ENCODE results near the gene SLC33A1. TPM values are rescaled to one million over a fixed set of nuclear protein-coding genes. Genes with fewer than 3 reads are reported as not detected.
"Not testable (repeated sequence)": the region's sequence is repeated elsewhere in the genome, so short reads cannot be mapped to it uniquely, and the experiment has no call there.

Gene SLC33A1
- total RNA-seq, 2 donors from 2014 or later = 29.4 to 30.9 TPM

DNA sequence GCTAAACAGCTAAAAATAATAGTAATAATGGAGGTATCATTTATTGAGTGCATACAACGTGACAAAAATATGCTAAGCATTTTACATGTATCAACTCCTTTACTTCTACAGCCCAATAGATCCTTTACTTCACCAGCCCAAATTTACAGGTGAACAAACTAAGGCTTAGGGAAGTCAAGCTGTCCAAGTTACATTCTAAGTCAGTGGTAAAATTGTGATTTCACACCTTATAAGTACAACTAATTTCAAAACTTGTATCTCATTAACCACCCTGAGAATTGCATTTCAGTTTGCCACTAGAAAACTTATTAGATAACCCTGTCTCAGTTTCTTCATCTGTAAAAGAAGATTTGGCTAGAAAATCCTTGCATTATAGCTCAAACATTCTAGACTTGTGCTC, 10.7 kb downstream of the SLC33A1 start:
- Histone ChIP-seq H3K27me3 (no peaks in the 10 kb centered on the region), H3K9ac (ENCODE audit: low read depth in 2 of 2, low read length in 2 of 2) (no peak overlapping the region), H3K9me3 (no peaks in the 10 kb centered on the region), H3K4me1 (peaks cover under 1% of the 10 kb centered on the region), H3K4me3 (no peak overlapping the region), H3K27ac (no peak overlapping the region), H3K36me3 (no peaks in the 10 kb centered on the region)
- TF ChIP-seq, protein P1, sequence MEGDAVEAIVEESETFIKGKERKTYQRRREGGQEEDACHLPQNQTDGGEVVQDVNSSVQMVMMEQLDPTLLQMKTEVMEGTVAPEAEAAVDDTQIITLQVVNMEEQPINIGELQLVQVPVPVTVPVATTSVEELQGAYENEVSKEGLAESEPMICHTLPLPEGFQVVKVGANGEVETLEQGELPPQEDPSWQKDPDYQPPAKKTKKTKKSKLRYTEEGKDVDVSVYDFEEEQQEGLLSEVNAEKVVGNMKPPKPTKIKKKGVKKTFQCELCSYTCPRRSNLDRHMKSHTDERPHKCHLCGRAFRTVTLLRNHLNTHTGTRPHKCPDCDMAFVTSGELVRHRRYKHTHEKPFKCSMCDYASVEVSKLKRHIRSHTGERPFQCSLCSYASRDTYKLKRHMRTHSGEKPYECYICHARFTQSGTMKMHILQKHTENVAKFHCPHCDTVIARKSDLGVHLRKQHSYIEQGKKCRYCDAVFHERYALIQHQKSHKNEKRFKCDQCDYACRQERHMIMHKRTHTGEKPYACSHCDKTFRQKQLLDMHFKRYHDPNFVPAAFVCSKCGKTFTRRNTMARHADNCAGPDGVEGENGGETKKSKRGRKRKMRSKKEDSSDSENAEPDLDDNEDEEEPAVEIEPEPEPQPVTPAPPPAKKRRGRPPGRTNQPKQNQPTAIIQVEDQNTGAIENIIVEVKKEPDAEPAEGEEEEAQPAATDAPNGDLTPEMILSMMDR (IDR thresholded peaks at IDR 0.05) = no peak
- no peak for DNase-seq
- intact Hi-C loops (cut with DNase I) = no loop called here

GRCh38 chr3:155835341-155836071, 18.7 kb downstream of the SLC33A1 start:
- no peak overlapping the region for H3K4me3 ChIP-seq
- H3K27ac ChIP-seq = no peak overlapping the region
- no peak for DNase-seq
- TF ChIP-seq, protein P1 (IDR thresholded peaks at IDR 0.05) = no peak
- no peaks in the 10 kb centered on the region for H3K27me3 ChIP-seq
- no peaks in the 10 kb centered on the region for H3K4me1 ChIP-seq
- intact Hi-C loops (cut with DNase I) = no loop called here
- no peak overlapping the region for H3K9ac ChIP-seq (ENCODE audit: low read depth in 2 of 2, low read length in 2 of 2)
- H3K36me3 ChIP-seq = no peaks in the 10 kb centered on the region
- H3K9me3 ChIP-seq = no peaks in the 10 kb centered on the region

GRCh38 chr3:155828490-155829098, 25.6 kb downstream of the SLC33A1 start:
- H3K36me3 ChIP-seq; H3K9me3 ChIP-seq; intact Hi-C loops (cut with DNase I); H3K27me3 ChIP-seq; H3K4me1 ChIP-seq; DNase-seq; H3K4me3 ChIP-seq; H3K27ac ChIP-seq; H3K9ac ChIP-seq (ENCODE audit: low read depth in 2 of 2, low read length in 2 of 2): not testable (repeated sequence)

- no peak overlapping the region for H3K4me3 ChIP-seq
- no peak for DNase-seq
- no peaks in the 10 kb centered on the region for H3K4me1 ChIP-seq
- H3K27ac ChIP-seq = no peak overlapping the region
- H3K9ac ChIP-seq (ENCODE audit: low read depth in 2 of 2, low read length in 2 of 2) = no peak overlapping the region
- TF ChIP-seq, protein P1 (IDR thresholded peaks at IDR 0.05) = no peak
- H3K9me3 ChIP-seq = no peaks in the 10 kb centered on the region
- no peaks in the 10 kb centered on the region for H3K36me3 ChIP-seq
- H3K27me3 ChIP-seq = no peaks in the 10 kb centered on the region
- intact Hi-C loops (cut with DNase I) = no loop called here
These were observed 39.1 kb downstream of the SLC33A1 start for GRCh38 chr3:155815030-155815545.

GRCh38 chr3:155813224-155813623, 41.0 kb downstream of the SLC33A1 start:
- H3K4me1 ChIP-seq; H3K27ac ChIP-seq; intact Hi-C loops (cut with DNase I); H3K27me3 ChIP-seq; H3K9me3 ChIP-seq; DNase-seq; H3K36me3 ChIP-seq; H3K9ac ChIP-seq (ENCODE audit: low read depth in 2 of 2, low read length in 2 of 2); H3K4me3 ChIP-seq: not testable (repeated sequence)

DNA sequence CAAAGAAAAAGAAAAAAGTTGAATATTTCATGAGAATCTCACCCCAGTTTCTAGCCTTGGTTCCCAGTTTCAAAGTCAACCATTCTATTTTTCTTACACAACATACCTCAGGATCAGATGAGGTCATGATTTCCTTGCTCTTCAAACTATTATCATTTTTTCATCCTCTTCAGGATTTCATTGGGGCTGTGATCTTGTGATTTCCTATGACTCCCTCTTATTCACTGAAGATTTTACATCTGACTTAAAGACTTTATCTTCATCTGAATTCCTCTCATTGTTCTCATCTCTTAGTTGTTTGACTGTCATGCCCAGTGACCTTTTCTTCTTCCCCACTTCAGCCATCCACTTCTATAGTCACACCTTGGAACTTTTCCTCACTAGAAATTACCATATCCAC, 45.0 kb downstream of the SLC33A1 start:
- Histone ChIP-seq H3K36me3 (no peaks in the 10 kb centered on the region), H3K27me3 (no peaks in the 10 kb centered on the region), H3K9me3 (no peaks in the 10 kb centered on the region), H3K27ac (no peak overlapping the region), H3K4me3 (no peak overlapping the region), H3K9ac (ENCODE audit: low read depth in 2 of 2, low read length in 2 of 2) (no peak overlapping the region), H3K4me1 (no peaks in the 10 kb centered on the region)
- TF ChIP-seq, protein P1 (IDR thresholded peaks at IDR 0.05) = no peak
- DNase-seq = no peak
- intact Hi-C loops (cut with DNase I) = loop anchor here (10.0 kb wide), 2 partner anchors 56 to 136 kb away; no protein-coding TSS in a partner anchor
